A673 (cell line): ENCODE results near the gene DLG2.

Experiments used
- EZH2 ChIP-seq: fragments of 200-600 bp; sonication (generic); IDR thresholded peaks from 2 replicates; pipeline ENCODE4 v1.6.1; 2017; ENCODE audit warnings: borderline replicate concordance, low read depth, mild to moderate bottlenecking, mixed read lengths, antibody characterized with exemption, low read length; ENCODE audit not compliant: poor library complexity, severe bottlenecking
- TF ChIP-seq, protein P1 (sequence below): fragments of 300-800, 200-600 bp; sonication (generic); conservative IDR thresholded peaks from 2 replicates; pipeline ENCODE4 v1.5.1; 2017; ENCODE audit warnings: low read depth, mild to moderate bottlenecking, antibody characterized with exemption, low read length, moderate library complexity, mixed read lengths

GRCh38 chr11:84573868-84574267, 1053.3 kb downstream of the DLG2 start:
- TF ChIP-seq, protein P1, sequence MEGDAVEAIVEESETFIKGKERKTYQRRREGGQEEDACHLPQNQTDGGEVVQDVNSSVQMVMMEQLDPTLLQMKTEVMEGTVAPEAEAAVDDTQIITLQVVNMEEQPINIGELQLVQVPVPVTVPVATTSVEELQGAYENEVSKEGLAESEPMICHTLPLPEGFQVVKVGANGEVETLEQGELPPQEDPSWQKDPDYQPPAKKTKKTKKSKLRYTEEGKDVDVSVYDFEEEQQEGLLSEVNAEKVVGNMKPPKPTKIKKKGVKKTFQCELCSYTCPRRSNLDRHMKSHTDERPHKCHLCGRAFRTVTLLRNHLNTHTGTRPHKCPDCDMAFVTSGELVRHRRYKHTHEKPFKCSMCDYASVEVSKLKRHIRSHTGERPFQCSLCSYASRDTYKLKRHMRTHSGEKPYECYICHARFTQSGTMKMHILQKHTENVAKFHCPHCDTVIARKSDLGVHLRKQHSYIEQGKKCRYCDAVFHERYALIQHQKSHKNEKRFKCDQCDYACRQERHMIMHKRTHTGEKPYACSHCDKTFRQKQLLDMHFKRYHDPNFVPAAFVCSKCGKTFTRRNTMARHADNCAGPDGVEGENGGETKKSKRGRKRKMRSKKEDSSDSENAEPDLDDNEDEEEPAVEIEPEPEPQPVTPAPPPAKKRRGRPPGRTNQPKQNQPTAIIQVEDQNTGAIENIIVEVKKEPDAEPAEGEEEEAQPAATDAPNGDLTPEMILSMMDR: no peak
- no peak for TF ChIP-seq EZH2
